Measurements from ENCODE around the gene MMP1. TPM values are rescaled to one million over a fixed set of nuclear protein-coding genes. Genes with fewer than 3 reads are reported as not detected.

MMP1 gene
- polyA plus RNA-seq (2014; cell fraction: cytosol; rRNA removed) = not detected in 2 replicates
- polyA plus RNA-seq (2014; cell fraction: nucleus; rRNA removed) = not detected in 2 replicates

GRCh38 chr11:102798012-102798746 lies at the start of gene MMP1:
Gene MMP1 (minus strand): TSS chr11:102798160. CDS start chr11:102798092, 68 bp downstream.
- DNase-seq (ENCODE audit: low spot score) = no peak

- no peak for DNase-seq (ENCODE audit: low spot score)
These were observed 48.3 kb upstream of the MMP1 start for GRCh38 chr11:102846292-102846691.

DNA sequence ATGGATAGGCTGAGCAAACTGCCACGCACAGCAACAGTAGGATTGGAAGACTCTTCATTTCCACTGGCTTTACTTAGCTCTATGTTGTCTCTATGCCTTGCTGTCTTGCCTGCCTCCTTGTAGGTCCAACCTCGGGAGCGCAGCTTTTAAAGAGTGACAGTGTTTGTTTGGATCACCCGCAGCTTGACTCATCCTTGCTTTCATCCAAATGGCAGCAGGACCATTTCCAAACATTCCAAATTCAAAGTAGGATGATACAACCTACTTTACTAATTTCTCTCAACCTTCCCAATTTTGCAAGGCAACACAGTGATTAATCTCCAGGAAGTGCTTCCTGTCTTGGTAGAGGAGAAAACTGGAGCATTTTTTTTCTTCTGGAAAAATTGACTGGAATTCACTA lies 45.5 kb upstream of the MMP1 start, which contains the start of gene MMP3:
Gene MMP3, minus strand, starts transcription at position 121 of the 400 bp plus-strand sequence. Its CDS starts 63 bp downstream, at position 58.
- no peak for DNase-seq (ENCODE audit: low spot score)

- no peak for DNase-seq (ENCODE audit: low spot score)
These were observed 45.0 kb upstream of the MMP1 start for GRCh38 chr11:102842930-102843329.

GRCh38 chr11:102840018-102840417 lies 42.1 kb upstream of the MMP1 start:
- no peak for DNase-seq (ENCODE audit: low spot score)

DNA sequence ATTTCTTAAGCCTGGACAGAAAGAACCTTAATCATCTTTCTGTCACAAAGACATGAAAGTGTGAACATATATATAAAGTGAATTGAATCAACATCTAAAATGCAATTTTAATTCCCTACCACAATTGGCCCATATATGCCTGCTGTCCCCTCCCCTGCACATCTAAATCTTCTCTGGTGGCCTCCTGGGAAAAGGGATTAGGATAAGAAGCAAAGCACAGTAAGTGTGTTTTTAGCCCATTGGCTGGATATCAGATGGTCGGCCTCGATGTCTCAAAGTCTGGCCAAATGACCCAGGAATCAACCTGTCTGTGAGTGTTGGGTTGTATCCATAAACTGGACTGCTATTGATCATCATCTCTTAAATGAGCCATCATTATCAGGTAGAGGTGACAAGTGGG lies 39.7 kb upstream of the MMP1 start:
- DNase-seq (ENCODE audit: low spot score) = no peak

DNA sequence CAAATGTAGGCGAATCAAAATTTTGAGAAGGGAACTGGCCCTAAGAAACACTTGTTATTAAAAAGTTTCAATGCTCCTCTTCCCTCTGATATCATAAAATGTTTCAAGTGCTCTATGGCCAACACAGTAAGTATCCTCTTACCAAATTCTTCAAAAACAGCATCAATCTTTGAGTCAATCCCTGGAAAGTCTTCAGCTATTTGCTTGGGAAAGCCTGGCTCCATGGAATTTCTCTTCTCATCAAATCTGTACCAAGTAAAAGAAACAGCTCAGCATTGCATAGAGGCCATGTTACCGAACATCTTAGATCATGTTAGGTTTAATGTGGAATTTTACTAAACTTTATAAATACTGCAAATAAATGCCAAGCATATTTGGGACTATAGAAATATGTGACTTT lies 39.2 kb upstream of the MMP1 start:
- DNase-seq (ENCODE audit: low spot score) = no peak

GRCh38 chr11:102836290-102836875 lies 38.4 kb upstream of the MMP1 start:
- no peak for DNase-seq (ENCODE audit: low spot score)

- DNase-seq (ENCODE audit: low spot score) = no peak
These were observed 35.8 kb upstream of the MMP1 start for GRCh38 chr11:102833731-102834130.

DNA sequence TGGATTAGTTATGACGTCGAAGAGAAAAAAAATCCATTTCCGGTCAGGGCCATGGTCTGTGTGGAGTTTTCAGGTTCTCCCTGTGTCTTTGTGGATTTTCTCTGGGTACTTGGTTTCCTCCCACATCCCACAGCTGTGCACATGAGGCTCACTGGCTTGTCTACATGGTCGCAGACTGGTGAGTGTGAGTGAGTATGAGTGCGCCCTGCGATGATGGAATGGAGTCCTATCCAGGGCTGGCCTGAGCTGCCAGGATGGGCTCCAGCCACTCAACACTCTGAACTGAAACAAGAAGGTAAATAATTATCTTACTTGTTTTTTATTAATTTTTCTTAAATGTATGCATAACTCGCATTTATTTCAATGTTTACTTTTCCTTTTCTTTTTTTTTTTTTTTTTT lies 34.7 kb upstream of the MMP1 start:
- no peak for DNase-seq (ENCODE audit: low spot score)

DNA sequence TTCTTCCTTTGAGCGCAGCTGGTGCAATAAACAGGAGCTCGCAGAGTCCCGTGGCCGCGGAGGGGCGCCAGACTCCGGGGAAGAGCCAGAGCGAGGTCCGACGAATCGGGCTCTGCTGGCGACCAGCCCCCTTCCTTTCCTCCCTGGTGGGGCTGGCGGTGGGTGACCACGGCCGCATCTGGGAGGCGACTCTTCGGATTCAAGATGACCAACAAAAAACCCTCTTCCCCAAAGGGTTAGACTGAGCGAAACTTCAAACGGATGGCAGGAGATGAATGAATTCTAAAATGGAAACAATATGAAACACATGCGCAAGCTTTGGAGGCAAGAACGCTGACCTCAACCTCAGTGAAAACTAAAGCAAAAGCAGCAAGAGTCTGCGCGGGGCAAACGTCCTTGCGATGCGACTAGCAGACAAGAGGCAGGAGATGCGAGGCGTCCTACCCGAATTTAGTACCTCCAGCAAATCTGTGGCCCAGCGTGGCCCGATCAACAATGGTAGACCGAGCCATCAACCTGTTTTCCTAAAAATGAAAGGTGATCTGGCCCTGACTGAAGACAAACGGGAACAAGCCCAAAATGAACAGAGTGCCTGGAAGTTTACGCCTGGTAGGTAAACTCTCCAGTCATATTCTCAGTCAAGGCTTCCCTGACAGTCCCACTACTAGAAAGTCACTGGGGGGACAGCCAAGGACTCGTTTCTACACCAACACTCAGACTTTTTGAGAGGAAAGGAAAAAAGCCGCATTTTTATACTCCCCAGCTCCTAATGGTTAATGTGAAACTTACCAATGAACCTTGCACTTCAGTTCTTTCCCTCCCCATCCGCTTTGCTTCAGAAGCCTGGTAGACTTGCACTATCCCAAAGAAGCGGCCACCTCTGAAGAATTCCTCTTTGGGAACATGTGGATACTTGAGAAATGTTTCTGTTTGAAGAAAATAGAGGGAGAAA lies 33.8 kb upstream of the MMP1 start:
- no peak for DNase-seq (ENCODE audit: low spot score)

DNA sequence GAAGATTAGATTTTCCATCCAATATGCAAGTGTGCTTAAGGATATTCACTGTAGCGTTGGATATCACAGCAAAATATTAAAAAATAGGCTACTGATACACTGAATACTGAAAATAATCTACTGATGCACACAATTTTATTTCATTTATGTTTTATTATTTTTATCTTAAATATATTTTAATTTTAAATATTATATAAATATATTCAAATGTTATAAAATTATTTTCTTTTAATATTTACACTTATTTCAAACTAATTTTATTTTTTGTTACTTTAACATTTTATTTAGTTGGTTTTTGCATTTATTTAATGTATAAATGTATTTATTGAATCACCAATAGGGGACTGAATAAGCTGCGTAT lies 33.1 kb upstream of the MMP1 start:
- DNase-seq (ENCODE audit: low spot score) = no peak

GRCh38 chr11:102830001-102830727 lies 32.2 kb upstream of the MMP1 start:
- DNase-seq (ENCODE audit: low spot score) = no peak

DNA sequence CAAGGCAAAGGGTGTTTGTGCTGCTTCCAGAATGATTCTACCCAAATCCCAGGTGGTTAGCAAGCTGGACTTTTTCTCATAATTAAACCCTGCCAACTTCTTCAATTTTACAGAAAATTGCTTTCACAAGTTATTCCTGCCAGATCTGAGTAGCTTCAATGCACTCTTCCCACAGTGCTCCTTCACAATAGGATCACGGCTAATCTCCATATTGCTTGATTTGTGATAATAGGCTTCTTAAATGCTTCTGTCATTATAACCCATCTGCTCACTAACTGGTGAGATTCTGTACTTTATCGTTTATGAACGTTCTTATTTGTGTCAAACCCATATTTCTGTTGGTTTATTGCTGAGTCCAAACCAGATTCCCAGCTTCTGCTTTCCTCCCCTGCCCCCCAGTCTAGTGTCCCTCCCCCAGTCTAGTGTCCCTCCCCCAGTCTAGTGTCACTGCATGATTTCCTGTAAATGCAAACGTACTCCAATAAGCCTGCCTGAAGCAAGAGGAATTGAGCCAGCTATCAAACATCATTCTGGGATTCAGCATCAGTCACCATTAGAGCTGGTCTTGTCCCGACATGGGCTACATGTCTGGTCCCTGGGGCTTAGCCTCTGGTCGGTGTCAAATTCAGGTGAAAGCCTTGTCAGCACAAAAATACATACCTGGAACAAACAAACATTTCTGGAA lies 31.5 kb upstream of the MMP1 start:
- no peak for DNase-seq (ENCODE audit: low spot score)

GRCh38 chr11:102824556-102824955 lies 26.6 kb upstream of the MMP1 start:
- DNase-seq (ENCODE audit: low spot score) = no peak

DNA sequence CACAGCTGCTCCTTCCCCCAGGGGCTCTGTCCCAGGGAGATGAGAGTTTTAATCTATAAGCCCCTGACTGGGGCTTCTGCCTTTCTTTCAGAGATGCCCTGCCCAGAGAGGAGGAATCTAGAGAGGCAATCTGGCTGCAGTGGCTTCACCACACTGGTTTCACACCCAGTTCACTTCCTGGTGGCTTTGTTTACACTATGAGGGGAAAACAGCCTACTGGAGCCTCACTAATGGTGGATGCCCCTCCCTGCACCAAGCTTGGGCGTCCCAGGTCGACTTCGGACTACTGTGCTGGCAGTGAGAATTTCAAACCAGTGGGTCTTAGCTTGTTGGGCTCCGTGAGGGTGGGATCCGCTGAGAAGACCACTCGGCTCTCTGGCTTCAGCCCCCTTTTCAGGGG lies 21.5 kb upstream of the MMP1 start:
- no peak for DNase-seq (ENCODE audit: low spot score)

DNA sequence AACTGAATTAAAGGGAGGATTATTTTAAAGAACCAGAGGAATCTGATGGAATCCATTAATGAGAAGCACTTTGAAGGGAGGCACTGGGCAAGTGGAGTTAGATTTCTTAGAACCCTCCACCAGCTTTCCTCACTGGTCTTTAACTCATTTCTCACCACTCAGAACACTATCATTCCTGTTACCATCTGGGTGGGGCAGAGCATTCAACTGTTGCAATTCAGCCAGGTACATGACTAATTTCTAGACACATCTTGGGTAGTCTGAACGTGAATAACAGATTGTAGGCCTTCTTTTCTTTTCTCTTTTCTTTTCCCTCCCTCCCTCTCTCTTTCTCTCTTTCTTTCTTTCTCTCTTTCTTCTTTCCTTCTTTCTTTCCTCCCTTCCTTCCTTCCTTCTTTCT lies 15.5 kb upstream of the MMP1 start:
- no peak for DNase-seq (ENCODE audit: low spot score)

GRCh38 chr11:102812188-102812587 lies 14.2 kb upstream of the MMP1 start:
- DNase-seq (ENCODE audit: low spot score) = no peak

GRCh38 chr11:102810950-102811660 lies 13.1 kb upstream of the MMP1 start:
- no peak for DNase-seq (ENCODE audit: low spot score)

GRCh38 chr11:102809971-102810370 lies 12.0 kb upstream of the MMP1 start:
- no peak for DNase-seq (ENCODE audit: low spot score)
